Prostate gland (tissue), 2 donors: ENCODE data around the gene RSPH9.

ENCODE experiments used
- CTCF ChIP-seq, 4 experiments: fragments of 200-600 bp in 2 of 4; fragments of 450-650 bp in 2 of 4; sonication (generic) in 2 of 4; IDR thresholded peaks; 1 replicate in 3 of 4; 2 replicates in 1 of 4; pipeline ENCODE4 v1.5.1; 2016 to 2019; ENCODE audit warnings: antibody characterized with exemption in 4 of 4, mild to moderate bottlenecking in 2 of 4, moderate library complexity in 2 of 4
- POLR2A ChIP-seq: fragments of 450-650 bp; IDR thresholded peaks from one replicate; pipeline ENCODE4 v1.6.1; 2016; ENCODE audit warnings: antibody characterized with exemption, mild to moderate bottlenecking

- TF ChIP-seq CTCF (IDR thresholded peaks at IDR 0.05): no peak
- TF ChIP-seq POLR2A: no peak
Observed at GRCh38 chr6:43717389-43717788, 72.6 kb downstream of the RSPH9 start.
